Right cardiac atrium (tissue), 5 donors: ENCODE measurements around the gene STIM1. TPM values are rescaled to one million over a fixed set of nuclear protein-coding genes. Genes with fewer than 3 reads are reported as not detected.

Experiments used
- ATAC-seq, 2 donors: fragments of 200-7000 bp; cut with Tn5 transposase; one replicate each; pipeline versions ENCODE4 v1.8.0 to v1.9.1; 2020; ENCODE audit warnings: moderate library complexity in 2 of 2, mild to moderate bottlenecking in 1 of 2
- DNase-seq, 3 donors: peaks; one replicate each; pipeline ENCODE4 v3.0.0-alpha.2; 2020
- H3K27ac ChIP-seq: one replicate; pipeline ENCODE4 v1.5.1; 2013; ENCODE audit warnings: mild to moderate bottlenecking, low read length, control low read depth, moderate library complexity
- H3K27me3 ChIP-seq: one replicate; pipeline ENCODE4 v1.6.1; 2013; ENCODE audit not compliant: control insufficient read depth, insufficient read depth
- H3K4me1 ChIP-seq: one replicate; pipeline ENCODE4 v1.6.1; 2013; ENCODE audit warnings: low read length; ENCODE audit not compliant: control insufficient read depth, insufficient read depth
- H3K4me3 ChIP-seq: one replicate; pipeline ENCODE4 v1.5.1; 2013; ENCODE audit warnings: low read length, control low read depth
- H3K9me3 ChIP-seq: one replicate; pipeline ENCODE4 v1.6.1; 2013; ENCODE audit warnings: low read length; ENCODE audit not compliant: control insufficient read depth
- WGBS: extraction: QIAGEN DNeasy Blood & Tissue Kit; methylation state at CpG from one replicate; pipeline ENCODE4 v1.1.7; 2013; 5-methylcytosine and 5-hydroxymethylcytosine counted together
- intact Hi-C, 4 donors: fragments of 100-400 bp; cut with DNase I; formaldehyde crosslinking; loops; one replicate each; pipeline versions ENCODE4 v1.11.0 to v1.14.0; 2022 to 2023
- polyA plus RNA-seq: library from polyadenylated mRNA; stranded (reverse); fragments of 200-250 nt; gene quantifications from one replicate; pipeline ENCODE4 v1.2.3, GENCODE V29; 2013
- total RNA-seq, 4 donors: library from RNA; stranded (reverse); fragmentation: NEBNext Ultra II Directional; extraction: Animal tissue kit (Norgen Biotek cat#: 25700); gene quantifications; one replicate each; pipeline ENCODE4 v1.2.1, GENCODE V29; 2021
- donor health status: healthy with polysubstance abuse.
- donor health status: DM: no; HTN: yes; CAD: no.
- donor health status: DM: no; HTN: no; CAD: no.
- donor health status: DM: no; HTN: yes; CAD: no; lungs with severe emphysema.
- donor health status: DM: yes; HTN: yes; CAD: no.

Gene STIM1
- total and polyA plus RNA-seq, 5 donors = 10.8 to 19.3 (median 15.8) TPM

GRCh38 chr11:3939211-3939610 is 83.7 kb downstream of the STIM1 start:
- Histone ChIP-seq H3K27me3 (no peaks in the 10 kb centered on the region), H3K4me3 (no peak overlapping the region), H3K27ac (no peak overlapping the region), H3K4me1 (peaks cover 4% of the 10 kb centered on the region), H3K9me3 (no peaks in the 10 kb centered on the region)
- ATAC-seq = no peak
- DNase-seq = no peak
- intact Hi-C loops = no loop called here

- ATAC-seq (peak in 1 of 2 donors; percentile 27), DNase-seq (no peak)
- WGBS = 52% methylated on average over 2 of the region's 2 CpGs
- no peaks in the 10 kb centered on the region for H3K27me3 ChIP-seq
- H3K4me3 ChIP-seq = no peak overlapping the region
- intact Hi-C loops = loop anchor here in 2 of 4 donors (10.0 kb wide), 2 partner anchors 85 to 135 kb away; partner anchors contain the start of gene STIM1 (in 1 of the 2)
- H3K27ac ChIP-seq = peak overlapping the region; percentile 48
- peaks cover 4% of the 10 kb centered on the region for H3K4me1 ChIP-seq
- H3K9me3 ChIP-seq = no peaks in the 10 kb centered on the region
These were observed 84.3 kb downstream of the STIM1 start for GRCh38 chr11:3939651-3940190.

DNA sequence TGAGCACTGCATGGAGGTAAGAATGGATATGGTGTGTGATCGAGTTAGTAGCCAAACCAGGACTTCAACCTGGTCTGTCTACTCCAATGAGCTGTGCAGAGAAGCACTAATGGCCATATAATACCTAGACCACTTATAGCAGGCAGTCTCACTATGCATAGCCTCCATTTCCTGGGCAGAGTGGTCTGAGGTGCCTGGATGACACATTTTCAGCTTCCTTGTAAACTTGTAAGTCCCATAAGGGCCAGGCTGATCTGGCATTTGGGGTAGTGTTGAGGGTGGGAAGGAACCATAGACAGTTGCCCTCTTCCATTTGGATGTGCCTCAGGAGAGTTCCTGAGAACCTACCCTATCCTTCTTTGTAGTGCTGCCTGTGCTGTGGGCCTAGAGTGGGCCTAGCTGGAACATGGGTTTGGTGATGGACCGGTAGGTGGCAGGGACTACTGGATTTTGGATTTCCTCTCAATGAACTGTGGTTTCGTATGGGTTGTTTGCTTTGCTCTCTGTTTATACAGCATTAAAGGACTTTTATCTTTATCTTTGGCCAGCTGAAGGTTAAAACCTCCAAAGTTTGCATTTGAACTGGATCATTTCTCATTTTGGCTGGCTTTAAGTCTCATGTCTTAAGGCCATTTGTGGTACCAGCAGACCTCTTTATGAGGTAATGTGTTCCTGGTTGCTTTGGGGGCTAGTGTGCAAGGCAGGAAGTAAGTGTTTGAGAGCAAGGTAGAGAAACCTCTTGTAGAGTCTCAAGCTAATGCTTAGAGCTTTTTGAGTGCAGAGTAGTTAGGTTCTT is 86.9 kb downstream of the STIM1 start:
- WGBS = 76% methylated on average over 3 of the region's 3 CpGs
- Histone ChIP-seq H3K27ac (no peak overlapping the region), H3K4me3 (no peak overlapping the region), H3K9me3 (no peaks in the 10 kb centered on the region), H3K4me1 (peaks cover 8% of the 10 kb centered on the region), H3K27me3 (no peaks in the 10 kb centered on the region)
- DNase-seq (no peak), ATAC-seq (no peak)
- intact Hi-C loops = loop anchor here in 2 of 4 donors (10.0 kb wide), 2 partner anchors 88 to 132 kb away; partner anchors contain the start of gene STIM1 (in 1 of the 2)

DNA sequence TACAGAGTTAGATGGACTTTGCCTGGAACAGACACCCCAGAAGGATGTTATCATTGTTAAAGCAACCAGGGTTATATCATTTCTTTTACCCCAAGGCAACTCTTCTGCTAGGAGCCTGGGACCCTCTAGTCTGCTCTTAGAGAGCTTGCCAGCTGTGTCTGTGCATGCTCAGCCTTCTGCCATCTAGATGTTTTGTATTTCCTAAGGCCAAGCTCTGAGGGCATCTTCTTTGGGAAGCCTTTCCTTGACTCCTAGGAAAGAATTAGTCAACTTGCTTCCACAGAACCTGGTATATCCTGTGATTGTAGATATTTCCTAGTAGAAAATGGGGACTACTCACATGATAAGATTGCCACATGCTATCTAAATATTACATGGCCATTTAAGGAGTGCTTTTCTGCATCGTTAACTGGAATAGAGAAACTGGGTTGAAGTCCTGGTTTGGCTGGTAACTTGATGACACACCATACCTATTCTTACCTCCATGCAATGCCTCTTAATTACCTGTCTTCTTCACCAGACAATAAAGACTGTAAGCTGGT is 87.6 kb downstream of the STIM1 start:
- ATAC-seq (peak in 1 of 2 donors; percentile 66), DNase-seq (no peak)
- Histone ChIP-seq H3K27me3 (no peaks in the 10 kb centered on the region), H3K4me1 (peaks cover 11% of the 10 kb centered on the region), H3K4me3 (no peak overlapping the region), H3K9me3 (no peaks in the 10 kb centered on the region), H3K27ac (no peak overlapping the region)
- WGBS = 52% methylated on average over 1 of the region's 1 CpG
- intact Hi-C loops = loop anchor here in 2 of 4 donors (10.0 kb wide), 2 partner anchors 88 to 132 kb away; partner anchors contain the start of gene STIM1 (in 1 of the 2)

GRCh38 chr11:3944198-3944597 is 88.7 kb downstream of the STIM1 start:
- no peak overlapping the region for H3K27ac ChIP-seq
- H3K4me1 ChIP-seq = peaks cover 11% of the 10 kb centered on the region
- intact Hi-C loops = loop anchor here in 2 of 4 donors (10.0 kb wide), 2 partner anchors 89 to 131 kb away; partner anchors contain the start of gene STIM1 (in 1 of the 2)
- H3K9me3 ChIP-seq = no peaks in the 10 kb centered on the region
- ATAC-seq (peak; percentile 38 to 47), DNase-seq (peak in 1 of 3 donors; percentile 56)
- no peaks in the 10 kb centered on the region for H3K27me3 ChIP-seq
- 47% methylated on average over 1 of the region's 1 CpG for whole genome bisulfite sequencing
- no peak overlapping the region for H3K4me3 ChIP-seq

DNA sequence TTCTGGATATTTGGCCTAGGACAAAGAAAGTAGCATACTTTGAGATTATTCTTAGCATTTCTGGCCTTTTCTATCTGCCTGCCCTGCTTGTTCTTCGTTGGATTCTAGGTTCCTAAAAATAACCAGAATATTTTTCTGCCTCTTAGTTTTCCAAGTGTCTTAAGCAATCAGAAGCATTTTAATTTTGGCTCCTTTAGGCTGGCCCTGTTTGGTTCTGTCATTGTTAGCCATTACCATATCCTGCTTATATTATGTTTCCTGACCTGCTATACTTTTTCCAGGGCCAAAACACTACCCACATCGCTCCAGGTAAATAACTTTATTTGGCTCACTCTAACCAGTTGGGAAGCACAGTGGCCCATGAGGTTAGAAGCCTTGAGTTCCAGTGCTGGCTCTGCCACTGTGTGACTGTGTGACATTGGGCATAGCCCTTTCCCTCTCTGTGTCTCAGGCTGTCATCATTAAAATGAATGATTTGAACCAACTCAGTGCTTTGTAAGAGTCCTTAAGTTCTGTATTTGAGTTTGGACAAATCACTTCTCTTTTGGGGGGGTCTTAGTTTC is 91.1 kb downstream of the STIM1 start:
- ATAC-seq = peak; percentile 10 to 32
- H3K9me3 ChIP-seq = no peaks in the 10 kb centered on the region
- H3K4me3 ChIP-seq = no peak overlapping the region
- intact Hi-C loops = loop anchor here in 2 of 4 donors (10.0 kb wide), 2 partner anchors 92 to 128 kb away; partner anchors contain the start of gene STIM1 (in 1 of the 2)
- no peak for DNase-seq
- 23% methylated on average over 2 of the region's 2 CpGs for WGBS
- peak overlapping the region; percentile 43 for H3K27ac ChIP-seq
- peaks cover 14% of the 10 kb centered on the region for H3K4me1 ChIP-seq
- no peaks in the 10 kb centered on the region for H3K27me3 ChIP-seq

- DNase-seq (peak in 1 of 3 donors; percentile 41), ATAC-seq (peak; percentile 86 to 90)
- intact Hi-C loops = loop anchor here in 2 of 4 donors (10.0 kb wide), 2 partner anchors 92 to 128 kb away; partner anchors contain the start of gene STIM1 (in 1 of the 2)
- H3K4me3 ChIP-seq = no peak overlapping the region
- H3K4me1 ChIP-seq = peaks cover 19% of the 10 kb centered on the region
- WGBS = 0% methylated on average over 1 of the region's 1 CpG
- H3K9me3 ChIP-seq = no peaks in the 10 kb centered on the region
- no peaks in the 10 kb centered on the region for H3K27me3 ChIP-seq
- H3K27ac ChIP-seq = peak overlapping the region; percentile 81
These were observed 91.6 kb downstream of the STIM1 start for GRCh38 chr11:3947061-3947460.

GRCh38 chr11:3949125-3949524 is 93.7 kb downstream of the STIM1 start:
- H3K4me1 ChIP-seq = peaks cover 24% of the 10 kb centered on the region
- no peaks in the 10 kb centered on the region for H3K27me3 ChIP-seq

DNA sequence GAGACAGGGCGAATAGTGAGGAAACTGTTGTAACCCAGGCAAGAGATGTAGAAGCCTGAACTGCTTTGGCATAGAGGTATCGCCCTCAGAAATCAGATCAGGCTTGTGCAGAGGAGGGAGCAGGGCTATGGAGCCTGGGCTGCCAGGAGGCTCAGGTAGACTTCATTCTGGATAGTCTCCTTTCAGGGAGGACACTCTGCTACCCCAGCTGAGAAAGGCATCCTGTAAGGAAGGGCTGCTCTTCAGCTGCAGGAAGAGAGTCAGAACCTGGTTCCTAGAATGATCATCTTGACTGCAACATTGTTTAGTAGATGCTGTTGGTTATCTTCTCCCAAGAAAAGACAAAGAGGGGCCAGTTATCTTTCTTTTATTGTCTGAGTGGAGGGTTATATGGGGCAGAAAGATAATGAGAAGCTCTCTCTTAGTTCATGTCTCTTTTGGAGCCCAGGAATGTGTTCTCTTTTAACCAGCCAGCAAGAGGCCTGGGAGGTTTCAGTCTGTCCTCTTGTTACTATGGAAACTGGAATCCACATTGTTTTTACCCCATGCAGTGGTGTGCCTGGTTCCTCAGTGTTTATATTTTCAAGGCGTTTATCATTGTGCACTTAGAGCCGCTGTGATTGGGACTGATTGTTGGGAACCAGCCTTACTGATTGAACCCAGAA is 95.7 kb downstream of the STIM1 start:
- no peaks in the 10 kb centered on the region for H3K27me3 ChIP-seq
- peaks cover 22% of the 10 kb centered on the region for H3K4me1 ChIP-seq
- no peak overlapping the region for H3K4me3 ChIP-seq
- H3K9me3 ChIP-seq = no peaks in the 10 kb centered on the region
- 57% methylated on average over 4 of the region's 4 CpGs for WGBS
- peak; percentile 44 to 69 for ATAC-seq
- no peak for DNase-seq
- H3K27ac ChIP-seq = peak overlapping the region; percentile 24
- intact Hi-C loops = loop anchor here in 1 of 4 donors (10.0 kb wide), 1 partner anchor 94 kb away; no protein-coding TSS in a partner anchor

More at GRCh38 chr11:3949125-3949524, 93.7 kb downstream of the STIM1 start:
- WGBS = 96% methylated on average over 2 of the region's 2 CpGs
- DNase-seq (no peak), ATAC-seq (no peak)
- no peak overlapping the region for H3K27ac ChIP-seq
- no peak overlapping the region for H3K4me3 ChIP-seq
- intact Hi-C loops = loop anchor here in 2 of 4 donors (10.0 kb wide), 2 partner anchors 94 to 126 kb away; partner anchors contain the start of gene STIM1 (in 1 of the 2)
- no peaks in the 10 kb centered on the region for H3K9me3 ChIP-seq

GRCh38 chr11:3952715-3953114 is 97.3 kb downstream of the STIM1 start:
- no peak for DNase-seq
- ATAC-seq = peak in 1 of 2 donors; percentile 37
- Histone ChIP-seq H3K9me3 (no peaks in the 10 kb centered on the region), H3K4me3 (no peak overlapping the region), H3K27ac (no peak overlapping the region), H3K4me1 (peaks cover 15% of the 10 kb centered on the region), H3K27me3 (no peaks in the 10 kb centered on the region)
- intact Hi-C loops = loop anchor here in 1 of 4 donors (10.0 kb wide), 1 partner anchor 92 kb away; no protein-coding TSS in a partner anchor
